Activated B cell treated with CpG ODN at 0.5 μM for 24 hours (primary cell): ENCODE data around the gene SMAD3. TPM values are rescaled to one million over a fixed set of nuclear protein-coding genes. Genes with fewer than 3 reads are reported as not detected.

Experiments used
- ATAC-seq: fragments of 200-7000 bp; cut with Tn5 transposase; one replicate; pipeline ENCODE4 v1.10.0; 2021; ENCODE audit warnings: low read depth, mild to moderate bottlenecking, moderate library complexity
- CTCF ChIA-PET: fragments of 350-600 bp; sonication (Branson Sonifier 250); formaldehyde crosslinking; loops from one replicate; lab custom pipeline; 2021; ENCODE audit warnings: antibody characterized with exemption; lab: Charles Lee
- POLR2A ChIA-PET: fragments of 350-600 bp; sonication (Branson Sonifier 250); formaldehyde crosslinking; loops from one replicate; lab custom pipeline; 2021; ENCODE audit warnings: antibody characterized with exemption; lab: Charles Lee
- DNase-seq: peaks from one replicate; pipeline ENCODE4 v3.0.0; 2022
- H3K27ac Mint-ChIP-seq: one replicate; pipeline ENCODE4 v1.8.0; 2020; ENCODE audit warnings: mixed read lengths
- H3K27me3 Mint-ChIP-seq: one replicate; pipeline ENCODE4 v1.8.0; 2021; ENCODE audit warnings: mixed read lengths
- H3K36me3 Mint-ChIP-seq: one replicate; pipeline ENCODE4 v1.8.0; 2021; ENCODE audit warnings: low read depth, mixed read lengths
- H3K4me1 Mint-ChIP-seq: one replicate; pipeline ENCODE4 v1.8.0; 2021; ENCODE audit warnings: mixed read lengths
- H3K4me3 Mint-ChIP-seq: one replicate; pipeline ENCODE4 v1.8.0; 2020; ENCODE audit warnings: mild to moderate bottlenecking, mixed read lengths
- H3K9me3 Mint-ChIP-seq: one replicate; pipeline ENCODE4 v1.8.0; 2020; ENCODE audit warnings: mixed read lengths
- intact Hi-C: fragments of 100-400 bp; cut with micrococcal nuclease; formaldehyde crosslinking; loops from one replicate; pipeline ENCODE4 v1.15.1; 2024
- total RNA-seq: library from RNA; stranded (reverse); gene quantifications from 2 replicates; pipeline ENCODE4 v1.2.3, GENCODE V29; 2022
- TF ChIP-seq, protein P1 (sequence below): fragments of 200-600 bp; IDR thresholded peaks from one replicate; pipeline ENCODE4 v1.8.0; 2022; ENCODE audit warnings: antibody characterized with exemption, mild to moderate bottlenecking

SMAD3 gene
- total RNA-seq, 1 donor from 2014 or later: 118 TPM

- no peaks in the 10 kb centered on the region for H3K9me3 Mint-ChIP-seq
- H3K27ac Mint-ChIP-seq: peak overlapping the region; percentile 46
- TF ChIP-seq, protein P1, sequence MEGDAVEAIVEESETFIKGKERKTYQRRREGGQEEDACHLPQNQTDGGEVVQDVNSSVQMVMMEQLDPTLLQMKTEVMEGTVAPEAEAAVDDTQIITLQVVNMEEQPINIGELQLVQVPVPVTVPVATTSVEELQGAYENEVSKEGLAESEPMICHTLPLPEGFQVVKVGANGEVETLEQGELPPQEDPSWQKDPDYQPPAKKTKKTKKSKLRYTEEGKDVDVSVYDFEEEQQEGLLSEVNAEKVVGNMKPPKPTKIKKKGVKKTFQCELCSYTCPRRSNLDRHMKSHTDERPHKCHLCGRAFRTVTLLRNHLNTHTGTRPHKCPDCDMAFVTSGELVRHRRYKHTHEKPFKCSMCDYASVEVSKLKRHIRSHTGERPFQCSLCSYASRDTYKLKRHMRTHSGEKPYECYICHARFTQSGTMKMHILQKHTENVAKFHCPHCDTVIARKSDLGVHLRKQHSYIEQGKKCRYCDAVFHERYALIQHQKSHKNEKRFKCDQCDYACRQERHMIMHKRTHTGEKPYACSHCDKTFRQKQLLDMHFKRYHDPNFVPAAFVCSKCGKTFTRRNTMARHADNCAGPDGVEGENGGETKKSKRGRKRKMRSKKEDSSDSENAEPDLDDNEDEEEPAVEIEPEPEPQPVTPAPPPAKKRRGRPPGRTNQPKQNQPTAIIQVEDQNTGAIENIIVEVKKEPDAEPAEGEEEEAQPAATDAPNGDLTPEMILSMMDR: no peak
- peaks cover 43% of the 10 kb centered on the region for H3K4me1 Mint-ChIP-seq
- DNase-seq (no peak), ATAC-seq (no peak)
- H3K4me3 Mint-ChIP-seq: no peak overlapping the region
- intact Hi-C loops: no loop called here
- CTCF ChIA-PET: interaction anchor here (0.7 kb wide), 1 partner anchor 228 kb away, joined by 3 read pairs; no protein-coding TSS in a partner anchor
- peaks cover 95% of the 10 kb centered on the region for H3K36me3 Mint-ChIP-seq
- H3K27me3 Mint-ChIP-seq: no peaks in the 10 kb centered on the region
- POLR2A ChIA-PET: interaction anchor here (1.2 kb wide), 1 partner anchor 93 kb away, joined by 4 read pairs; no protein-coding TSS in a partner anchor
These were observed 109.0 kb downstream of the SMAD3 start for GRCh38 chr15:67174446-67174845.

DNA sequence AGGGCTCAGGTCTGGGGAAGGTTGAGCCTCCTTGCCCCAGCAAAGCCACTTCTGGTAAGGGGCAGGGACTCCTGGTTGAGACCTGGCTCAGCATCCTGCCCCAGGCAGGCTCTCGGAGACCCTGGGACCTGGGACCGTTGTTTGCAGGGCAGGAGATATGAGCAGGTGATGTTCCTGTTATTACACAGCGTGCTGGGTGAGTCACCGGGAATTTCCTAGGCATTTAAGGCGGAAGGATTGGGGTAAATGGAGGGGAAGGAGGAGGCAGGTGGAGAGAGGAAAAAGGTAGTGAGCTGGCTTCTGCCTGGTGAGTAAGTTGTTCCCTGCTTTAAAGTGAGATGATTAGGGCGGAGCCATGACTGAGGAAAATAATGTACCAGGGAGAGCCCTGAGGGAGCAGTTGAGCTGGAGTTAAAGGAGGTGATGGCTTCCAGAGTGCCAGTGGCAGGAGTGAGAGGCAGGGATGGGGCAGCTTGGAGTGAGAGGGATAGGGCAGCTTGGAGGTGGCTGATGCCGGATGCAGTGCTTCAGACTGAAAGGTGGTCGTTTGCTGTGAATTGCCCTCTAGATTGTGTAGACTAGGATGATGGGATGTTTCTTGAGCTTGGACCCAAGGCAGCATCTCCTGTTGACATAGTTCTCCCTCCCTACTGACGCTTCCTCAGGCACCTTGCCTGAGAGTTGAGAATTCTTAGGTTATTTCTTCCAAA is 109.6 kb downstream of the SMAD3 start:
- ChIA-PET CTCF (interaction anchor here (0.6 to 0.7 kb wide), 2 partner anchors 228 kb away, joined by 3 read pairs; no protein-coding TSS in a partner anchor), POLR2A (interaction anchor here (1.2 to 1.5 kb wide), 2 partner anchors 65 to 94 kb away, joined by 4 read pairs; no protein-coding TSS in a partner anchor)
- no peaks in the 10 kb centered on the region for H3K27me3 Mint-ChIP-seq
- ATAC-seq: no peak
- DNase-seq: no peak
- peaks cover 95% of the 10 kb centered on the region for H3K36me3 Mint-ChIP-seq
- no peak overlapping the region for H3K4me3 Mint-ChIP-seq
- intact Hi-C loops: no loop called here
- H3K4me1 Mint-ChIP-seq: peaks cover 43% of the 10 kb centered on the region
- H3K27ac Mint-ChIP-seq: peak overlapping the region; percentile 57
- H3K9me3 Mint-ChIP-seq: no peaks in the 10 kb centered on the region
- TF ChIP-seq, protein P1: no peak

DNA sequence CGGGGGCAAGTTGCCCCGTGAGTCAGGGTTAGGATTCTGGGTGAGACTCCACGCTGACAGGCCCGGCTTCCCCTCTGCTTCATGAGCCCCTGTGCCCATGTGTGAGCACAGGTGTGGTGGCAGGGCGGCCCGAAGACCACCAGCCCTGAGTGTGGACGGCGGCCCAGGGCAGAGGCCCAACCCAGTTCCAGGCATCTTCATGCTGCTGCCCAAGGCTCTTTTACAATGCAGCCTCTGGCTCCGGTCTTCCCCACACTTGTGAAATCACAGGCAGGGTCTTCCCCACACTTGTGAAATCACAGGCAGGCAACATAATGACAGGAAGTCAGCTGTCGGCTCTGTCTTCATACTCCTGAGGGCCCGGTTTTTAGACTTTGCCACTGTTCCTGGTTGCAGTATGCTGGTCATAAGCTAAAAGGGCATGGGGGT is 110.3 kb downstream of the SMAD3 start:
- no peak for DNase-seq
- Mint-ChIP-seq H3K27ac (peak overlapping the region; percentile 57), H3K9me3 (no peaks in the 10 kb centered on the region), H3K36me3 (peaks cover 93% of the 10 kb centered on the region), H3K27me3 (no peaks in the 10 kb centered on the region), H3K4me3 (no peak overlapping the region), H3K4me1 (peaks cover 43% of the 10 kb centered on the region)
- TF ChIP-seq, protein P1: no peak
- CTCF ChIA-PET: interaction anchor here (0.6 kb wide), 1 partner anchor 229 kb away, joined by 3 read pairs; no protein-coding TSS in a partner anchor
- intact Hi-C loops: no loop called here
- POLR2A ChIA-PET: interaction anchor here (0.9 to 1.5 kb wide), 3 partner anchors 54 to 94 kb away, joined by 3 to 4 read pairs (median 3); no protein-coding TSS in a partner anchor
- peak; percentile 45 for ATAC-seq

- intact Hi-C loops: no loop called here
- no peak for DNase-seq
- H3K27ac Mint-ChIP-seq: peak overlapping the region; percentile 61
- no peak overlapping the region for H3K4me3 Mint-ChIP-seq
- no peak for ATAC-seq
- H3K4me1 Mint-ChIP-seq: peaks cover 43% of the 10 kb centered on the region
- TF ChIP-seq, protein P1: no peak
- H3K27me3 Mint-ChIP-seq: no peaks in the 10 kb centered on the region
- no peaks in the 10 kb centered on the region for H3K9me3 Mint-ChIP-seq
- ChIA-PET CTCF (no interaction called here), POLR2A (interaction anchor here (0.9 to 1.5 kb wide), 4 partner anchors 55 to 94 kb away, joined by 3 to 4 read pairs (median 3); no protein-coding TSS in a partner anchor)
- H3K36me3 Mint-ChIP-seq: peaks cover 89% of the 10 kb centered on the region
These were observed 111.0 kb downstream of the SMAD3 start for GRCh38 chr15:67176195-67176971.
